ENCODE results near the gene COL27A1. TPM values are rescaled to one million over a fixed set of nuclear protein-coding genes. Genes with fewer than 3 reads are reported as not detected.

Gene COL27A1
- total and polyA plus RNA-seq, 2 donors (not counting 1 experiment from before 2014, with no cell fraction given): 0.16 to 0.27 TPM

- no peak for ATAC-seq (ENCODE audit: low read depth)
Measured at GRCh38 chr9:114180696-114181606, 25.6 kb downstream of the COL27A1 start.

More at GRCh38 chr9:114180696-114181606, 25.6 kb downstream of the COL27A1 start:
- DNase-seq: no peak
- H4K20me1 ChIP-seq (ENCODE audit: control insufficient read depth, insufficient read depth, low read length, poor library complexity, severe bottlenecking): no peaks in the 10 kb centered on the region
- no peaks in the 10 kb centered on the region for H3K27me3 ChIP-seq (replicated peaks in 1 of 4; ENCODE audit: control extremely low read depth in 1 of 4, control insufficient read depth in 3 of 4, insufficient read depth in 4 of 4, low read length in 3 of 4)
- ChIA-PET CTCF (no interaction called here), POLR2A (no interaction called here)
- no peak for TF ChIP-seq EZH2 (IDR thresholded peaks at IDR 0.05; ENCODE audit: borderline replicate concordance, insufficient read depth, low read depth, low read length, poor library complexity, severe bottlenecking)
- TF ChIP-seq CTCF (IDR thresholded peaks at IDR 0.05): no peak
- no peaks in the 10 kb centered on the region for H3K36me3 ChIP-seq (replicated peaks in 1 of 2; ENCODE audit: control extremely low read depth in 1 of 2, control insufficient read depth in 1 of 2, extremely low read depth in 1 of 2, insufficient read depth in 2 of 2, low read length in 1 of 2)
- no peaks in the 10 kb centered on the region for H3K4me1 ChIP-seq (ENCODE audit: control insufficient read depth in 2 of 2, insufficient read depth in 2 of 2, low read length in 2 of 2)
- Mint-ChIP-seq H3K4me3 (no peak overlapping the region), H3K27me3 (peaks cover 20% of the 10 kb centered on the region), H3K27ac (no peak overlapping the region), H3K4me1 (no peaks in the 10 kb centered on the region), H3K9me3 (ENCODE audit: insufficient read depth) (no peaks in the 10 kb centered on the region)
- no peak overlapping the region for H3K4me3 ChIP-seq (ENCODE audit: control extremely low read depth in 1 of 5, extremely low read depth in 1 of 5, insufficient read depth in 1 of 5, low read depth in 2 of 5, low read length in 4 of 5)
- H3K27ac ChIP-seq (ENCODE audit: low read length in 2 of 2): no peak overlapping the region
- intact Hi-C loops (cut with micrococcal nuclease): no loop called here
- H3K9ac ChIP-seq (ENCODE audit: low read length): no peak overlapping the region
- H3K4me2 ChIP-seq (replicated peaks; ENCODE audit: low read depth, low read length, poor library complexity, severe bottlenecking): no peak overlapping the region
- peaks cover 0 to 4% (median 0%) of the 10 kb centered on the region in 3 donors for H3K9me3 ChIP-seq (ENCODE audit: control extremely low read depth in 1 of 3, control insufficient read depth in 2 of 3, insufficient read depth in 1 of 3, low read length in 2 of 3)
- H3K79me2 ChIP-seq (ENCODE audit: control insufficient read depth, insufficient read depth, low read length): no peaks in the 10 kb centered on the region
- WGBS (ENCODE audit: insufficient coverage): 67% methylated on average over 9 of the region's 14 CpGs
- no peak overlapping the region for H2AFZ ChIP-seq (ENCODE audit: insufficient read depth, low read depth, low read length, poor library complexity, severe bottlenecking)
